SJSA1 (cell line): Measurements from ENCODE around the gene DCD. TPM values are rescaled to one million over a fixed set of nuclear protein-coding genes. Genes with fewer than 3 reads are reported as not detected.

Experiments used
- total RNA-seq: library from RNA; depleted of rRNA; stranded (reverse); fragments of >200 nt; shearing (Covaris generic); gene quantifications from 2 replicates; pipeline ENCODE4 v1.2.3, GENCODE V29; 2014; rRNA removed

The DCD gene
- total RNA-seq, 1 experiment from 2014 or later: not detected

Other genes starting within 250 kb of the DCD start
- gene ITGA5, start 229.1 kb downstream of the DCD start, total RNA-seq: 78.9 and 99.4 TPM in 2 replicates
- not detected in 2 replicates for gene GTSF1, start 174.8 kb downstream of the DCD start, total RNA-seq
- not detected in 2 replicates for gene NCKAP1L, start 150.6 kb downstream of the DCD start, total RNA-seq
- gene PDE1B, start 98.8 kb downstream of the DCD start, total RNA-seq: not detected in 2 replicates
- 0.06 TPM in 1 of 2 replicates, not detected in the other for gene PPP1R1A, start 59.7 kb downstream of the DCD start, total RNA-seq
- gene LACRT, start 13.5 kb downstream of the DCD start, total RNA-seq: not detected in 2 replicates
- not detected in 2 replicates for gene MUCL1, start 206.2 kb upstream of the DCD start, total RNA-seq